ENCODE data around the gene SPRY4.
A peak's percentile ranks its signal among the peaks of the same experiment; 100 is the strongest.

Gene SPRY4

DNA sequence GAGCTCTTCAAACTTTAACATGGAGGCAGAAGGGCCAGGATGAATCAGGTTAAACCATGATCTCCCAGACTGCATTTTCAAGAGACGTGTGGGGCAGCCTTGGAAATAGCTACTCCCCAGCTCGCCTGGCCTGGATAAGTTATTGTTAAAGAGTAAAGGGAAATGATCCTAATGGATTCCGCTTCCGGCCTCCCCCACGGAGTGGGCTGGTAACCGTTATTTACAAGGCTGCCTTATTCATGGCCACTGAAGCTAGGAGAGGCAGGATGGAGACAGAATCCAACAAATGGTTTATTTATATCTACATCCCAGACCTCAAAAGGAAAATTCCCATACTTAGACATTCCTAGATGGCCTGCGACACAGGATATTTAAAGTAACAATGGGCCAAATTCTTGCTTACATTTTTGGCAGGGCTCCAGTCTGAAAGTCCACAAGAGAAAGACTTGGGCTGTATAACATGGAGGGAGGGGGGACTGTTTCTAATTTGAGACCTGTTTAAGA lies 27.9 kb downstream of the SPRY4 start:
- CTCF ChIA-PET: interaction anchor here (0.5 to 2.7 kb wide), 7 partner anchors 14 to 1012 kb away, joined by 3 to 13 read pairs (median 3); no protein-coding TSS in a partner anchor
- peak; percentile 71 for DNase-seq (ENCODE audit: low read depth, low spot score)
- POLR2A ChIA-PET: interaction anchor here (1.2 to 1.5 kb wide), 2 partner anchors 9 to 27 kb away, joined by 3 to 5 read pairs; no protein-coding TSS in a partner anchor
- TF ChIP-seq, protein P1, sequence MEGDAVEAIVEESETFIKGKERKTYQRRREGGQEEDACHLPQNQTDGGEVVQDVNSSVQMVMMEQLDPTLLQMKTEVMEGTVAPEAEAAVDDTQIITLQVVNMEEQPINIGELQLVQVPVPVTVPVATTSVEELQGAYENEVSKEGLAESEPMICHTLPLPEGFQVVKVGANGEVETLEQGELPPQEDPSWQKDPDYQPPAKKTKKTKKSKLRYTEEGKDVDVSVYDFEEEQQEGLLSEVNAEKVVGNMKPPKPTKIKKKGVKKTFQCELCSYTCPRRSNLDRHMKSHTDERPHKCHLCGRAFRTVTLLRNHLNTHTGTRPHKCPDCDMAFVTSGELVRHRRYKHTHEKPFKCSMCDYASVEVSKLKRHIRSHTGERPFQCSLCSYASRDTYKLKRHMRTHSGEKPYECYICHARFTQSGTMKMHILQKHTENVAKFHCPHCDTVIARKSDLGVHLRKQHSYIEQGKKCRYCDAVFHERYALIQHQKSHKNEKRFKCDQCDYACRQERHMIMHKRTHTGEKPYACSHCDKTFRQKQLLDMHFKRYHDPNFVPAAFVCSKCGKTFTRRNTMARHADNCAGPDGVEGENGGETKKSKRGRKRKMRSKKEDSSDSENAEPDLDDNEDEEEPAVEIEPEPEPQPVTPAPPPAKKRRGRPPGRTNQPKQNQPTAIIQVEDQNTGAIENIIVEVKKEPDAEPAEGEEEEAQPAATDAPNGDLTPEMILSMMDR (IDR thresholded peaks at IDR 0.05; ENCODE audit: insufficient read depth, low read length, missing control alignments): no peak
- no peak overlapping the region for H3K4me3 ChIP-seq (ENCODE audit: low read depth, low read length)

GRCh38 chr5:142295960-142296860 lies 28.6 kb downstream of the SPRY4 start:
- TF ChIP-seq, protein P1 (IDR thresholded peaks at IDR 0.05; ENCODE audit: insufficient read depth, low read length, missing control alignments): no peak
- CTCF ChIA-PET: interaction anchor here (0.7 to 2.7 kb wide), 9 partner anchors 10 to 315 kb away, joined by 3 to 13 read pairs (median 4); no protein-coding TSS in a partner anchor
- H3K4me3 ChIP-seq (ENCODE audit: low read depth, low read length): no peak overlapping the region
- POLR2A ChIA-PET: interaction anchor here (0.5 to 1.5 kb wide), 3 partner anchors 10 to 150 kb away, joined by 3 to 5 read pairs (median 3); no protein-coding TSS in a partner anchor
- no peak for DNase-seq (ENCODE audit: low read depth, low spot score)

GRCh38 chr5:142295084-142295758 lies 29.6 kb downstream of the SPRY4 start:
- TF ChIP-seq, protein P1 (IDR thresholded peaks at IDR 0.05; ENCODE audit: insufficient read depth, low read length, missing control alignments): no peak
- H3K4me3 ChIP-seq (ENCODE audit: low read depth, low read length): no peak overlapping the region
- ChIA-PET CTCF (interaction anchor here (0.9 to 2.7 kb wide), 5 partner anchors 9 to 603 kb away, joined by 3 to 13 read pairs (median 4); no protein-coding TSS in a partner anchor), POLR2A (no interaction called here)
- no peak for DNase-seq (ENCODE audit: low read depth, low spot score)

- H3K4me3 ChIP-seq (ENCODE audit: low read depth, low read length): no peak overlapping the region
- CTCF ChIA-PET: interaction anchor here (0.7 kb wide), 1 partner anchor 8 kb away, joined by 3 read pairs; no protein-coding TSS in a partner anchor
- no peak for DNase-seq (ENCODE audit: low read depth, low spot score)
- TF ChIP-seq, protein P1 (IDR thresholded peaks at IDR 0.05; ENCODE audit: insufficient read depth, low read length, missing control alignments): no peak
- POLR2A ChIA-PET: no interaction called here
Observed at GRCh38 chr5:142293486-142293885, 31.3 kb downstream of the SPRY4 start.

DNA sequence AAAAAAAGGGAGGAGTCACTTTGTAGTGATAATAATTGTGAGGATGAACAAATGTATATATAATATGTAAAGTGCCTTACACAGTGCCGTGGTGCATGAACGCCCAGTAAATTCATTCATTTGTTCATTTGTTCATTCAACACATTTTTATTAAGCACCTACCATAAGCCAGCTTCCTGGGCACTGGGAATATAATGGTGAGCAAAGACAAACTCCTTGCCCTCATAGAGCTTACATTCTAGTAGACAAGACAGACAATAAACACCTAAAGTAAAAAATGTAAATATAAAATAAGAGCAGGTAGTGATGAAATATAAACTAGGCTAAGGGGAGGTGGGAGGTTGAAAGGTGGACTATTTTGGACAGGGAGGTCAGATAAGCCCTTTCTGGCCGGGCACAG lies 32.0 kb downstream of the SPRY4 start:
- TF ChIP-seq, protein P1 (IDR thresholded peaks at IDR 0.05; ENCODE audit: insufficient read depth, low read length, missing control alignments): no peak
- H3K4me3 ChIP-seq (ENCODE audit: low read depth, low read length): no peak overlapping the region
- no peak for DNase-seq (ENCODE audit: low read depth, low spot score)
- ChIA-PET POLR2A (interaction anchor here (0.6 kb wide), 1 partner anchor 14 kb away, joined by 3 read pairs; no protein-coding TSS in a partner anchor), CTCF (no interaction called here)

All from AG04449 (cell line).